K562 (cell line): Measurements from ENCODE around the gene NUDT5. TPM values are rescaled to one million over a fixed set of nuclear protein-coding genes. Genes with fewer than 3 reads are reported as not detected.
A peak's percentile ranks its signal among the peaks of the same experiment; 100 is the strongest.

Experiments used
- BHLHE40 ChIP-seq: IDR thresholded peaks from 2 replicates; pipeline ENCODE4 v1.6.1; 2011; ENCODE audit warnings: low read length, improper control_type of control experiment
- ELK1 ChIP-seq: sonication (generic); formaldehyde crosslinking; IDR thresholded peaks from 2 replicates; pipeline ENCODE4 v1.8.1; 2022; ENCODE audit warnings: missing genetic modification reagents
- FOXA3 ChIP-seq, 2 experiments: fragments of 450-650 bp in 1 of 2; sonication (generic) in 1 of 2; formaldehyde crosslinking; IDR thresholded peaks in 1 of 2; conservative IDR thresholded peaks in 1 of 2; 2 replicates each; pipeline versions ENCODE4 v1.4.0 to v1.8.0; 2020 to 2022; ENCODE audit warnings: mild to moderate bottlenecking in 2 of 2, missing genetic modification reagents in 1 of 2
- GTF2B ChIP-seq: IDR thresholded peaks from 2 replicates; pipeline ENCODE4 v1.6.1; 2011; ENCODE audit not compliant: insufficient read length; ENCODE audit errors: extremely low read depth
- HLTF ChIP-seq: fragments of 450-650 bp; IDR thresholded peaks from 2 replicates; pipeline ENCODE4 v1.6.1; 2016
- IFI16 ChIP-seq: fragments of 250-450 bp; sonication (Bioruptor Pico); IDR thresholded peaks from 2 replicates; pipeline ENCODE4 v2.1.2; 2022; ENCODE audit warnings: mild to moderate bottlenecking, inconsistent platforms
- MNT ChIP-seq, 2 experiments: fragments of 450-650 bp; conservative IDR thresholded peaks; 2 replicates each; pipeline ENCODE4 v1.6.1; 2017; ENCODE audit warnings: mild to moderate bottlenecking in 2 of 2, moderate library complexity in 2 of 2
- MYC ChIP-seq, 2 experiments: fragments of 250-450 bp in 1 of 2; sonication (Bioruptor Pico) in 1 of 2; IDR thresholded peaks; 2 replicates each; pipeline versions ENCODE4 v1.5.1 to v1.6.1; 2012 to 2021; ENCODE audit warnings: low read depth in 2 of 2, borderline replicate concordance in 1 of 2, improper control_type of control experiment in 1 of 2, low read length in 1 of 2, mild to moderate bottlenecking in 1 of 2, moderate library complexity in 1 of 2
- PCBP2 ChIP-seq: fragments of 200-400 bp; formaldehyde crosslinking; IDR thresholded peaks from 2 replicates; pipeline ENCODE4 v1.6.1; 2018; ENCODE audit warnings: low read length, low read depth, mild to moderate bottlenecking, moderate library complexity; ENCODE audit not compliant: poor library complexity, severe bottlenecking
- POLR2AphosphoS2 ChIP-seq: IDR thresholded peaks from 2 replicates; pipeline ENCODE4 v1.6.1; 2012; ENCODE audit warnings: low read length, improper control_type of control experiment
- RAD21 ChIP-seq, 2 experiments: fragments of 250-450 bp in 1 of 2; fragments of 450-650 bp in 1 of 2; sonication (Bioruptor Pico) in 1 of 2; formaldehyde crosslinking in 1 of 2; IDR thresholded peaks in 1 of 2; conservative IDR thresholded peaks in 1 of 2; 2 replicates each; pipeline versions ENCODE4 v1.4.0 to v1.8.0; 2020 to 2022; ENCODE audit warnings: mild to moderate bottlenecking in 2 of 2, moderate library complexity in 1 of 2
- SMARCA5 ChIP-seq: fragments of 450-650 bp; IDR thresholded peaks from 2 replicates; pipeline ENCODE4 v1.6.1; 2016
- SNIP1 ChIP-seq: fragments of 450-650 bp; IDR thresholded peaks from 2 replicates; pipeline ENCODE4 v1.7.1; 2017; ENCODE audit warnings: low read depth, mild to moderate bottlenecking
- SNRNP70 ChIP-seq: fragments of 200-400 bp; formaldehyde crosslinking; optimal IDR thresholded peaks from 2 replicates; pipeline ENCODE3; 2017; ENCODE audit warnings: low read depth, low read length
- TAF1 ChIP-seq: IDR thresholded peaks from 2 replicates; pipeline ENCODE4 v1.6.1; 2011; ENCODE audit warnings: mild to moderate bottlenecking, low read length, moderate library complexity; ENCODE audit not compliant: insufficient read depth, control insufficient read depth, severe bottlenecking; ENCODE audit errors: extremely low read depth
- ZNF174 ChIP-seq: fragments of 250-450 bp; sonication (Bioruptor Pico); IDR thresholded peaks from 2 replicates; pipeline ENCODE4 v1.4.0; 2020; ENCODE audit warnings: mild to moderate bottlenecking
- ZNF184 ChIP-seq: sonication (generic); formaldehyde crosslinking; IDR thresholded peaks from 2 replicates; pipeline ENCODE4 v1.5.0; 2020; ENCODE audit warnings: missing genetic modification reagents
- ZNF282 ChIP-seq: sonication (generic); formaldehyde crosslinking; IDR thresholded peaks from 2 replicates; pipeline ENCODE4 v1.8.1; 2023; ENCODE audit warnings: missing genetic modification reagents
- polyA plus RNA-seq, 8 experiments: library from polyadenylated mRNA; depleted of rRNA in 4 of 8; stranded (reverse) in 5 of 8; unstranded in 3 of 8; fragments of >200 nt; fragmentation: Nextera tagmentation in 2 of 8; fragmentation: Illumina TruSeq in 1 of 8; extraction: Ambion mirVana in 2 of 8; extraction: Trizol in 1 of 8; gene quantifications; 2 replicates each; pipeline versions ENCODE4 v1.2.1 to v1.2.3, GENCODE V29; 2011 to 2014; ENCODE audit warnings: inconsistent platforms in 1 of 8, missing spikeins in 1 of 8
- total RNA-seq, 7 experiments: library from RNA; depleted of rRNA in 6 of 7; stranded (reverse); fragments of >200 nt in 6 of 7; fragmentation: Illumina TruSeq in 2 of 7; extraction: Trizol in 2 of 7; gene quantifications; 2 replicates each; pipeline versions ENCODE4 v1.2.1 to v1.2.3, GENCODE V29; 2011 to 2021; ENCODE audit warnings: low replicate concordance in 1 of 7
- TF ChIP-seq, protein P1 (sequence below): fragments of 250-450 bp; sonication (Bioruptor Pico); IDR thresholded peaks from 2 replicates; pipeline ENCODE4 v1.5.0; 2020; ENCODE audit warnings: mild to moderate bottlenecking, borderline replicate concordance

NUDT5 gene
- total and polyA plus RNA-seq, 9 of the 15 experiments (the other 6 are each of a cell fraction or from before 2014, with no cell fraction given), result 87.7 to 422 (median 186) TPM

GRCh38 chr10:12129222-12130111 is 66.2 kb downstream of the NUDT5 start, which contains the start of gene SEC61A2 (continued):
- TF ChIP-seq ELK1, result no peak
- no peak for TF ChIP-seq SMARCA5
- no peak for TF ChIP-seq ZNF184
- no peak for TF ChIP-seq PCBP2
- no peak for TF ChIP-seq RAD21 (CRISPR knock-in tag; conservative IDR thresholded peaks at IDR 0.05 in 1 of 2, IDR thresholded peaks at IDR 0.05 in 1 of 2)
- TF ChIP-seq MYC (IDR thresholded peaks at IDR 0.05; ENCODE audit: low read depth, low read length), result no peak; the same call in 1 of the 2 replicates
- no peak for TF ChIP-seq MYC (CRISPR knock-in tag; IDR thresholded peaks at IDR 0.05; ENCODE audit: borderline replicate concordance, low read depth)
- no peak for TF ChIP-seq SNIP1
- TF ChIP-seq FOXA3 (CRISPR knock-in tag; conservative IDR thresholded peaks at IDR 0.05 in 1 of 2, IDR thresholded peaks at IDR 0.05 in 1 of 2), result no peak
- TF ChIP-seq ZNF174 (CRISPR knock-in tag), result no peak
- TF ChIP-seq TAF1, result no peak
- TF ChIP-seq, protein P1, sequence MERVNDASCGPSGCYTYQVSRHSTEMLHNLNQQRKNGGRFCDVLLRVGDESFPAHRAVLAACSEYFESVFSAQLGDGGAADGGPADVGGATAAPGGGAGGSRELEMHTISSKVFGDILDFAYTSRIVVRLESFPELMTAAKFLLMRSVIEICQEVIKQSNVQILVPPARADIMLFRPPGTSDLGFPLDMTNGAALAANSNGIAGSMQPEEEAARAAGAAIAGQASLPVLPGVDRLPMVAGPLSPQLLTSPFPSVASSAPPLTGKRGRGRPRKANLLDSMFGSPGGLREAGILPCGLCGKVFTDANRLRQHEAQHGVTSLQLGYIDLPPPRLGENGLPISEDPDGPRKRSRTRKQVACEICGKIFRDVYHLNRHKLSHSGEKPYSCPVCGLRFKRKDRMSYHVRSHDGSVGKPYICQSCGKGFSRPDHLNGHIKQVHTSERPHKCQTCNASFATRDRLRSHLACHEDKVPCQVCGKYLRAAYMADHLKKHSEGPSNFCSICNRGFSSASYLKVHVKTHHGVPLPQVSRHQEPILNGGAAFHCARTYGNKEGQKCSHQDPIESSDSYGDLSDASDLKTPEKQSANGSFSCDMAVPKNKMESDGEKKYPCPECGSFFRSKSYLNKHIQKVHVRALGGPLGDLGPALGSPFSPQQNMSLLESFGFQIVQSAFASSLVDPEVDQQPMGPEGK, result no peak
- TF ChIP-seq BHLHE40, result no peak
- TF ChIP-seq ZNF282 (CRISPR knock-in tag), result 0 out of 2 replicates have a peak, but pooled peaks have one; percentile 64
- no peak for TF ChIP-seq GTF2B
- TF ChIP-seq POLR2AphosphoS2, result no peak
- TF ChIP-seq SNRNP70, result no peak
- TF ChIP-seq HLTF, result no peak
- no peak; a peak in 1 of 4 replicates for TF ChIP-seq MNT (conservative IDR thresholded peaks at IDR 0.05)
- TF ChIP-seq IFI16 (CRISPR knock-in tag), result no peak
